ENCODE measurements around the gene FILIP1L. TPM values are rescaled to one million over a fixed set of nuclear protein-coding genes. Genes with fewer than 3 reads are reported as not detected.

Gene FILIP1L
- total and polyA plus RNA-seq, 2 of the 8 experiments (the other 6 are each of a cell fraction or from before 2014, with no cell fraction given), result 0.06 to 0.09 TPM

- Histone ChIP-seq H2BK15ac (ENCODE audit: low read length) (no peak overlapping the region), H2BK20ac (ENCODE audit: low read length) (no peak overlapping the region), H3K23ac (ENCODE audit: insufficient read length) (no peak overlapping the region), H3K9ac (replicated peaks in 1 of 4; ENCODE audit: extremely low read depth in 1 of 4, low read depth in 3 of 4, low read length in 3 of 4) (no peak overlapping the region), H4K5ac (ENCODE audit: insufficient read length, low read depth, low read length) (no peak overlapping the region), H3K36me3 (ENCODE audit: control insufficient read depth in 2 of 4, insufficient read depth in 4 of 4, low read length in 3 of 4) (no peaks in the 10 kb centered on the region), H3K4me1 (replicated peaks in 1 of 4; ENCODE audit: control insufficient read depth in 3 of 4, insufficient read depth in 4 of 4, low read length in 3 of 4) (peaks cover 0 to 6% (median 2%) of the 10 kb centered on the region in 4 experiments; a peak in 4 of 7 replicates), H3K4me3 (ENCODE audit: extremely low read depth in 1 of 4, insufficient read depth in 2 of 4, low read depth in 3 of 4, low read length in 4 of 4) (no peak overlapping the region), H3K18ac (ENCODE audit: extremely low read depth, low read length) (no peak overlapping the region), H2BK12ac (ENCODE audit: low read depth, low read length) (no peak overlapping the region), H3K56ac (replicated peaks; ENCODE audit: insufficient read length, low read depth, low read length) (no peak overlapping the region), H3K14ac (ENCODE audit: insufficient read length) (no peak overlapping the region), H3K27ac (ENCODE audit: low read depth, low read length) (no peak overlapping the region), H2AFZ (ENCODE audit: low read length) (no peak overlapping the region), H3K23me2 (ENCODE audit: low read depth, low read length) (no peaks in the 10 kb centered on the region; the same call in 1 of the 2 replicates), H3K79me2 (ENCODE audit: control insufficient read depth in 1 of 2, insufficient read depth in 2 of 2, low read length in 2 of 2) (no peaks in the 10 kb centered on the region), H4K8ac (ENCODE audit: extremely low read depth, insufficient read depth, low read length) (no peak overlapping the region), H3K4ac (replicated peaks; ENCODE audit: insufficient read length, low read depth, low read length) (no peak overlapping the region), H3K79me1 (ENCODE audit: low read depth, low read length) (no peaks in the 10 kb centered on the region), H3K9me3 (ENCODE audit: insufficient read depth in 2 of 2, low read depth in 1 of 2, low read length in 1 of 2) (no peaks in the 10 kb centered on the region), H2AK5ac (ENCODE audit: low read depth, low read length) (no peak overlapping the region), H3K4me2 (ENCODE audit: insufficient read depth in 1 of 2, low read depth in 2 of 2, low read length in 2 of 2) (no peak overlapping the region), H2BK5ac (ENCODE audit: low read depth, low read length) (no peak overlapping the region), H4K20me1 (replicated peaks in 1 of 2; ENCODE audit: control insufficient read depth in 1 of 2, insufficient read depth in 2 of 2, low read length in 2 of 2) (no peaks in the 10 kb centered on the region), H3K27me3 (replicated peaks in 1 of 4; ENCODE audit: control insufficient read depth in 3 of 4, extremely low read depth in 1 of 4, insufficient read depth in 3 of 4, low read length in 3 of 4) (no peaks in the 10 kb centered on the region), H4K91ac (replicated peaks; ENCODE audit: insufficient read length, low read length) (no peak overlapping the region), H2BK120ac (replicated peaks; ENCODE audit: low read depth, low read length) (no peak overlapping the region)
- ChIA-PET POLR2A (ENCODE audit: partially characterized antibody) (no interaction called here), CTCF (ENCODE audit: partially characterized antibody) (interaction anchor here (1.2 kb wide), 1 partner anchor 11 kb away, joined by 3 read pairs; no protein-coding TSS in a partner anchor)
- WGBS, 2 experiments (ENCODE audit: extremely low coverage in 1 of 2, insufficient coverage in 1 of 2, insufficient read length in 1 of 2, insufficient replicate concordance in 2 of 2, low coverage in 1 of 2, low lambda C conversion rate in 2 of 2, missing lambda C conversion rate in 1 of 2), result 80% methylated on average over 1 of the region's 1 CpG; no CpG with 5 or more reads in 1 of the 2 experiments
- no peak for DNase-seq (ENCODE audit: low read depth in 1 of 2, low spot score in 2 of 2)
- FAIRE-seq, result no peak
- TF ChIP-seq GTF2F1 (IDR thresholded peaks at IDR 0.05; ENCODE audit: borderline replicate concordance, low read depth, low read length) (no peak), CBX8 (IDR thresholded peaks at IDR 0.05; ENCODE audit: borderline replicate concordance, low read depth, low read length) (no peak), CTCF (IDR thresholded peaks at IDR 0.05; ENCODE audit: control extremely low read depth in 1 of 3, insufficient read depth in 1 of 3, low read depth in 1 of 3, low read length in 3 of 3) (no peak), SIRT6 (IDR thresholded peaks at IDR 0.05; ENCODE audit: low read length) (no peak), PHF8 (conservative IDR thresholded peaks at IDR 0.05; ENCODE audit: low read depth, low read length) (no peak), JUN (IDR thresholded peaks at IDR 0.05; ENCODE audit: low read depth, low read length) (no peak), ZNF274 (IDR thresholded peaks at IDR 0.05; ENCODE audit: borderline replicate concordance, extremely low read depth, low read length) (no peak), FOSL1 (IDR thresholded peaks at IDR 0.05; ENCODE audit: insufficient read depth, low read depth, low read length) (no peak), CTBP2 (IDR thresholded peaks at IDR 0.05; ENCODE audit: borderline replicate concordance, insufficient read depth, insufficient read length, low read length) (no peak), BACH1 (IDR thresholded peaks at IDR 0.05; ENCODE audit: low read length) (no peak), SIN3A (conservative IDR thresholded peaks at IDR 0.05 in 1 of 2, IDR thresholded peaks at IDR 0.05 in 1 of 2; ENCODE audit: low read depth in 1 of 2, low read length in 2 of 2) (no peak)
Observed at GRCh38 chr3:100093831-100094230, 20.5 kb downstream of the FILIP1L start.

Measured in H1 (cell line).